Ovary (tissue), 3 donors: ENCODE data around the gene GASK1A.

Experiments used
- EP300 ChIP-seq: sonication (generic); formaldehyde crosslinking; IDR thresholded peaks from one replicate; pipeline ENCODE4 v1.6.1; 2017; ENCODE audit warnings: antibody characterized with exemption
- POLR2A ChIP-seq: fragments of 450-650 bp; IDR thresholded peaks from one replicate; pipeline ENCODE4 v1.6.1; 2017; ENCODE audit warnings: antibody characterized with exemption, mild to moderate bottlenecking, moderate library complexity
- TF ChIP-seq, protein P1 (sequence below), 3 donors: fragments of 450-650 bp in 2 of 3; fragments of 200-600 bp in 1 of 3; IDR thresholded peaks; one replicate each; pipeline versions ENCODE4 v1.5.1 to v1.8.0; 2016 to 2022; ENCODE audit warnings: antibody characterized with exemption in 3 of 3, mild to moderate bottlenecking in 1 of 3
- donor health status: DM: no; HTN: no; CAD: no.

DNA sequence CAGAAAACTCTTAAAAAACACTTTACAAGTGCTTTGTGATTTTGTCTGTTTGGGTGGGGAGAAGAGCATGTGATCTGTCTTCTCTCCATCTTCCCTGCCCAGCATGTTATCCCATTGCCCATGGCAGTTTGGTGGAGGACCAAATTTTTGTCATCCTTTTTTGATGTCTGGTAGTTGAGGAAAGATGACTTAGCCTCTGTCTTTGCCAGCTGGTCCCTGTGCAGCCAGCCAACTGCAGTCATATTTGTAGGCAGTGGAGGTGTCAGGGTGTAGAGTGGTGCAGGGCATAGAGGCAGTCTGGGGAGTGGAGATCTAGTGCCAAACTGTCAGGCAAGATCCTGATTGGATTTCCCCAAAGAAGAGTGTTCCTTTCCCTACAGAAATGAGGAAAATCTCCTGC, 40.7 kb downstream of the GASK1A start:
- TF ChIP-seq, protein P1, sequence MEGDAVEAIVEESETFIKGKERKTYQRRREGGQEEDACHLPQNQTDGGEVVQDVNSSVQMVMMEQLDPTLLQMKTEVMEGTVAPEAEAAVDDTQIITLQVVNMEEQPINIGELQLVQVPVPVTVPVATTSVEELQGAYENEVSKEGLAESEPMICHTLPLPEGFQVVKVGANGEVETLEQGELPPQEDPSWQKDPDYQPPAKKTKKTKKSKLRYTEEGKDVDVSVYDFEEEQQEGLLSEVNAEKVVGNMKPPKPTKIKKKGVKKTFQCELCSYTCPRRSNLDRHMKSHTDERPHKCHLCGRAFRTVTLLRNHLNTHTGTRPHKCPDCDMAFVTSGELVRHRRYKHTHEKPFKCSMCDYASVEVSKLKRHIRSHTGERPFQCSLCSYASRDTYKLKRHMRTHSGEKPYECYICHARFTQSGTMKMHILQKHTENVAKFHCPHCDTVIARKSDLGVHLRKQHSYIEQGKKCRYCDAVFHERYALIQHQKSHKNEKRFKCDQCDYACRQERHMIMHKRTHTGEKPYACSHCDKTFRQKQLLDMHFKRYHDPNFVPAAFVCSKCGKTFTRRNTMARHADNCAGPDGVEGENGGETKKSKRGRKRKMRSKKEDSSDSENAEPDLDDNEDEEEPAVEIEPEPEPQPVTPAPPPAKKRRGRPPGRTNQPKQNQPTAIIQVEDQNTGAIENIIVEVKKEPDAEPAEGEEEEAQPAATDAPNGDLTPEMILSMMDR (IDR thresholded peaks at IDR 0.05) = no peak
- TF ChIP-seq EP300 (no peak), POLR2A (no peak)
